Measurements from ENCODE around the gene TYK2.

GRCh38 chr19:10418485-10419199 lies 38.3 kb upstream of the TYK2 start:
- no peak for TF ChIP-seq CTCF (IDR thresholded peaks at IDR 0.05)
- no peak for TF ChIP-seq EP300 (IDR thresholded peaks at IDR 0.05)
- no peak for TF ChIP-seq POLR2AphosphoS5 (IDR thresholded peaks at IDR 0.05)

Data from sigmoid colon (tissue), 4 donors.